Measurements from ENCODE around the gene RFPL4AL1. TPM values are rescaled to one million over a fixed set of nuclear protein-coding genes. Genes with fewer than 3 reads are reported as not detected.
"Not testable (repeated sequence)": the region's sequence is repeated elsewhere in the genome, so short reads cannot be mapped to it uniquely, and the experiment has no call there.

The RFPL4AL1 gene
- not detected in 2 replicates for total RNA-seq (2022)
- not detected for Bru-seq, nascent RNA
- BruChase-seq, experiment 1, labeled RNA remaining after a 6-hour chase = not detected
- BruChase-seq, experiment 2, labeled RNA remaining after a 2-hour chase = not detected
- long read RNA-seq = 0 reads

- BruUV-seq (replicated peaks); H3K36me3 Mint-ChIP-seq (ENCODE audit: insufficient read depth, unreplicated experiment); intact Hi-C loops (cut with micrococcal nuclease; ENCODE audit: unreplicated experiment); CTCF ChIA-PET; H3K27ac Mint-ChIP-seq (ENCODE audit: unreplicated experiment); DNase-seq; H3K4me1 Mint-ChIP-seq (ENCODE audit: low read depth, unreplicated experiment); H3K4me3 Mint-ChIP-seq (ENCODE audit: low read depth, unreplicated experiment): not testable (repeated sequence)
- Mint-ChIP-seq H3K27me3 (ENCODE audit: unreplicated experiment) (peaks cover 25% of the 10 kb centered on the region), H3K9me3 (ENCODE audit: low read depth, unreplicated experiment) (peaks cover 15% of the 10 kb centered on the region)
Measured at GRCh38 chr19:55768818-55769217, at the start of gene RFPL4AL1. RFPL4AL1 (plus strand) TSS chr19:55769118; CDS start chr19:55771805, 2,687 bp downstream.

- H3K36me3 Mint-ChIP-seq (ENCODE audit: insufficient read depth, unreplicated experiment) = no peaks in the 10 kb centered on the region
- intact Hi-C loops (cut with micrococcal nuclease; ENCODE audit: unreplicated experiment) = no loop called here
- CTCF ChIA-PET = no interaction called here
- H3K4me1 Mint-ChIP-seq (ENCODE audit: low read depth, unreplicated experiment) = no peaks in the 10 kb centered on the region
- no peak overlapping the region for H3K27ac Mint-ChIP-seq (ENCODE audit: unreplicated experiment)
- BruUV-seq (replicated peaks) = no TSS peak
- H3K4me3 Mint-ChIP-seq (ENCODE audit: low read depth, unreplicated experiment) = no peak overlapping the region
- no peak for TF ChIP-seq CTCF (IDR thresholded peaks at IDR 0.05; ENCODE audit: unreplicated experiment)
- DNase-seq = no peak
- H3K27me3 Mint-ChIP-seq (ENCODE audit: unreplicated experiment) = peaks cover 60% of the 10 kb centered on the region
- H3K9me3 Mint-ChIP-seq (ENCODE audit: low read depth, unreplicated experiment) = peaks cover 14% of the 10 kb centered on the region
Measured at GRCh38 chr19:55720214-55720746, 48.6 kb upstream of the RFPL4AL1 start.

- TF ChIP-seq CTCF (IDR thresholded peaks at IDR 0.05; ENCODE audit: unreplicated experiment) = no peak
- Mint-ChIP-seq H3K4me1 (ENCODE audit: low read depth, unreplicated experiment) (no peaks in the 10 kb centered on the region), H3K36me3 (ENCODE audit: insufficient read depth, unreplicated experiment) (no peaks in the 10 kb centered on the region), H3K27me3 (ENCODE audit: unreplicated experiment) (peaks cover 60% of the 10 kb centered on the region), H3K9me3 (ENCODE audit: low read depth, unreplicated experiment) (peaks cover 14% of the 10 kb centered on the region), H3K27ac (ENCODE audit: unreplicated experiment) (no peak overlapping the region), H3K4me3 (ENCODE audit: low read depth, unreplicated experiment) (no peak overlapping the region)
- intact Hi-C loops (cut with micrococcal nuclease; ENCODE audit: unreplicated experiment) = no loop called here
- CTCF ChIA-PET = no interaction called here
- no peak for DNase-seq
- BruUV-seq (replicated peaks) = no TSS peak
Measured at GRCh38 chr19:55720801-55721200, 48.1 kb upstream of the RFPL4AL1 start.

GRCh38 chr19:55723491-55723890 is 45.4 kb upstream of the RFPL4AL1 start:
- intact Hi-C loops (cut with micrococcal nuclease; ENCODE audit: unreplicated experiment) = no loop called here
- H3K9me3 Mint-ChIP-seq (ENCODE audit: low read depth, unreplicated experiment) = peaks cover 14% of the 10 kb centered on the region
- DNase-seq = no peak

GRCh38 chr19:55730378-55730777 is 38.5 kb upstream of the RFPL4AL1 start:
- H3K4me1 Mint-ChIP-seq (ENCODE audit: low read depth, unreplicated experiment); DNase-seq; BruUV-seq (replicated peaks); H3K4me3 Mint-ChIP-seq (ENCODE audit: low read depth, unreplicated experiment); H3K27ac Mint-ChIP-seq (ENCODE audit: unreplicated experiment); H3K9me3 Mint-ChIP-seq (ENCODE audit: low read depth, unreplicated experiment); H3K36me3 Mint-ChIP-seq (ENCODE audit: insufficient read depth, unreplicated experiment); intact Hi-C loops (cut with micrococcal nuclease; ENCODE audit: unreplicated experiment): not testable (repeated sequence)
- CTCF ChIA-PET = interaction anchor here (0.7 kb wide), 2 partner anchors 522 to 1901 kb away, joined by 3 to 8 read pairs; no protein-coding TSS in a partner anchor
- H3K27me3 Mint-ChIP-seq (ENCODE audit: unreplicated experiment) = peaks cover 15% of the 10 kb centered on the region

More at GRCh38 chr19:55723491-55723890, 45.4 kb upstream of the RFPL4AL1 start:
- BruUV-seq (replicated peaks) = no TSS peak
- Mint-ChIP-seq H3K4me1 (ENCODE audit: low read depth, unreplicated experiment) (no peaks in the 10 kb centered on the region), H3K27me3 (ENCODE audit: unreplicated experiment) (peaks cover 40% of the 10 kb centered on the region), H3K36me3 (ENCODE audit: insufficient read depth, unreplicated experiment) (no peaks in the 10 kb centered on the region), H3K27ac (ENCODE audit: unreplicated experiment) (no peak overlapping the region), H3K4me3 (ENCODE audit: low read depth, unreplicated experiment) (no peak overlapping the region)
- CTCF ChIA-PET = no interaction called here
- TF ChIP-seq CTCF (IDR thresholded peaks at IDR 0.05; ENCODE audit: unreplicated experiment) = no peak
